ENCODE results near the gene IGSF6.
"Not testable (repeated sequence)": the region's sequence is repeated elsewhere in the genome, so short reads cannot be mapped to it uniquely, and the experiment has no call there.

IGSF6 gene

GRCh38 chr16:21611556-21612384 is 40.6 kb downstream of the IGSF6 start:
- Mint-ChIP-seq H3K27ac (no peak overlapping the region), H3K27me3 (no peaks in the 10 kb centered on the region), H3K4me3 (no peak overlapping the region), H3K9me3 (no peaks in the 10 kb centered on the region), H3K36me3 (peaks cover 10 to 13% of the 10 kb centered on the region in 2 donors), H3K4me1 (peaks cover 30 to 59% of the 10 kb centered on the region in 2 donors)
- DNase-seq, result no peak
- ATAC-seq (replicated peaks), result peak in 1 of 2 donors; percentile 60

GRCh38 chr16:21611198-21611555 is 41.2 kb downstream of the IGSF6 start:
- no peak for DNase-seq
- H3K27me3 Mint-ChIP-seq, result no peaks in the 10 kb centered on the region
- no peak overlapping the region for H3K27ac Mint-ChIP-seq
- no peak overlapping the region for H3K4me3 Mint-ChIP-seq
- H3K36me3 Mint-ChIP-seq, result peaks cover 8 to 9% of the 10 kb centered on the region in 2 donors
- no peaks in the 10 kb centered on the region for H3K9me3 Mint-ChIP-seq
- H3K4me1 Mint-ChIP-seq, result peaks cover 26 to 54% of the 10 kb centered on the region in 2 donors
- ATAC-seq (replicated peaks), result no peak

GRCh38 chr16:21610766-21611165 is 41.6 kb downstream of the IGSF6 start:
- H3K4me3 Mint-ChIP-seq, result no peak overlapping the region
- H3K27me3 Mint-ChIP-seq, result no peaks in the 10 kb centered on the region
- no peak for ATAC-seq (replicated peaks)
- H3K4me1 Mint-ChIP-seq, result peaks cover 23 to 52% of the 10 kb centered on the region in 2 donors
- peaks cover 8 to 9% of the 10 kb centered on the region in 2 donors for H3K36me3 Mint-ChIP-seq
- DNase-seq, result no peak
- H3K27ac Mint-ChIP-seq, result no peak overlapping the region
- no peaks in the 10 kb centered on the region for H3K9me3 Mint-ChIP-seq

GRCh38 chr16:21610006-21610544 is 42.3 kb downstream of the IGSF6 start:
- no peak overlapping the region for H3K4me3 Mint-ChIP-seq
- no peak overlapping the region for H3K27ac Mint-ChIP-seq
- peaks cover 7 to 8% of the 10 kb centered on the region in 2 donors for H3K36me3 Mint-ChIP-seq
- H3K9me3 Mint-ChIP-seq, result no peaks in the 10 kb centered on the region
- H3K27me3 Mint-ChIP-seq, result no peaks in the 10 kb centered on the region
- DNase-seq (no peak), ATAC-seq (replicated peaks) (no peak)
- peaks cover 22 to 56% of the 10 kb centered on the region in 2 donors for H3K4me1 Mint-ChIP-seq

GRCh38 chr16:21608639-21609328 is 43.6 kb downstream of the IGSF6 start:
- Mint-ChIP-seq H3K4me1 (peaks cover 27 to 63% of the 10 kb centered on the region in 2 donors), H3K4me3 (no peak overlapping the region), H3K9me3 (no peaks in the 10 kb centered on the region), H3K27ac (no peak overlapping the region), H3K27me3 (no peaks in the 10 kb centered on the region), H3K36me3 (peaks cover 1 to 7% of the 10 kb centered on the region in 2 donors)
- peak; percentile 54 to 57 for ATAC-seq (replicated peaks)
- DNase-seq, result no peak

- not testable (repeated sequence) for H3K27ac Mint-ChIP-seq; H3K4me3 Mint-ChIP-seq; H3K9me3 Mint-ChIP-seq; DNase-seq; H3K27me3 Mint-ChIP-seq; ATAC-seq (replicated peaks)
- peaks cover 26 to 71% of the 10 kb centered on the region in 2 donors for H3K4me1 Mint-ChIP-seq
- H3K36me3 Mint-ChIP-seq, result peaks cover 5 to 10% of the 10 kb centered on the region in 2 donors
Observed at GRCh38 chr16:21605848-21606247, 46.6 kb downstream of the IGSF6 start.

GRCh38 chr16:21603928-21604327 is 48.5 kb downstream of the IGSF6 start:
- H3K4me3 Mint-ChIP-seq, result no peak overlapping the region
- DNase-seq, result no peak
- H3K9me3 Mint-ChIP-seq, result no peaks in the 10 kb centered on the region
- H3K36me3 Mint-ChIP-seq, result peaks cover 5 to 6% of the 10 kb centered on the region in 2 donors
- H3K27ac Mint-ChIP-seq, result peak overlapping the region; percentile 51
- no peaks in the 10 kb centered on the region for H3K27me3 Mint-ChIP-seq
- H3K4me1 Mint-ChIP-seq, result peaks cover 17 to 60% of the 10 kb centered on the region in 2 donors
- ATAC-seq (replicated peaks), result no peak

GRCh38 chr16:21602785-21603184 is 49.6 kb downstream of the IGSF6 start:
- Mint-ChIP-seq H3K27me3 (no peaks in the 10 kb centered on the region), H3K4me1 (peaks cover 17 to 57% of the 10 kb centered on the region in 2 donors), H3K27ac (no peak overlapping the region), H3K4me3 (no peak overlapping the region), H3K9me3 (no peaks in the 10 kb centered on the region), H3K36me3 (peaks cover 5 to 6% of the 10 kb centered on the region in 2 donors)
- DNase-seq, result no peak
- no peak for ATAC-seq (replicated peaks)

GRCh38 chr16:21600031-21600773 is 52.2 kb downstream of the IGSF6 start:
- Mint-ChIP-seq H3K4me3 (peak overlapping the region; percentile 92 to 96), H3K4me1 (peaks cover 20 to 52% of the 10 kb centered on the region in 2 donors), H3K36me3 (peaks cover 5 to 6% of the 10 kb centered on the region in 2 donors), H3K27ac (peak overlapping the region; percentile 96), H3K27me3 (no peaks in the 10 kb centered on the region), H3K9me3 (no peaks in the 10 kb centered on the region)
- peak; percentile 25 to 26 for ATAC-seq (replicated peaks)
- peak; percentile 5 for DNase-seq

GRCh38 chr16:21599122-21600030 is 53.0 kb downstream of the IGSF6 start, which contains the start of gene METTL9:
TSS of gene METTL9 (plus strand) at chr16:21599577. CDS start at chr16:21599734, 157 bp downstream.
- H3K4me1 Mint-ChIP-seq, result peaks cover 18 to 50% of the 10 kb centered on the region in 2 donors
- H3K27me3 Mint-ChIP-seq, result no peaks in the 10 kb centered on the region
- peak; percentile 93 to 94 for ATAC-seq (replicated peaks)
- peaks cover 5 to 6% of the 10 kb centered on the region in 2 donors for H3K36me3 Mint-ChIP-seq
- peak; percentile 94 for DNase-seq
- peak within 1 kb of the TSS; percentile 92 to 96 for H3K4me3 Mint-ChIP-seq
- no peaks in the 10 kb centered on the region for H3K9me3 Mint-ChIP-seq
- H3K27ac Mint-ChIP-seq, result peak within 1 kb of the TSS; percentile 96

- Mint-ChIP-seq H3K4me1 (peaks cover 15 to 43% of the 10 kb centered on the region in 2 donors), H3K27me3 (no peaks in the 10 kb centered on the region), H3K4me3 (peak overlapping the region; percentile 88 to 96), H3K27ac (peak overlapping the region; percentile 96), H3K9me3 (no peaks in the 10 kb centered on the region), H3K36me3 (peaks cover 3 to 5% of the 10 kb centered on the region in 2 donors)
- DNase-seq (no peak), ATAC-seq (replicated peaks) (peak; percentile 8 to 12)
Observed at GRCh38 chr16:21598701-21599121, 53.7 kb downstream of the IGSF6 start.

- H3K9me3 Mint-ChIP-seq, result no peaks in the 10 kb centered on the region
- peaks cover 3 to 5% of the 10 kb centered on the region in 2 donors for H3K36me3 Mint-ChIP-seq
- H3K27me3 Mint-ChIP-seq, result no peaks in the 10 kb centered on the region
- no peak for DNase-seq
- peak overlapping the region; percentile 88 to 96 for H3K4me3 Mint-ChIP-seq
- ATAC-seq (replicated peaks), result no peak
- H3K27ac Mint-ChIP-seq, result peak overlapping the region; percentile 96
- peaks cover 15 to 38% of the 10 kb centered on the region in 2 donors for H3K4me1 Mint-ChIP-seq
Observed at GRCh38 chr16:21598206-21598605, 54.2 kb downstream of the IGSF6 start.

- Mint-ChIP-seq H3K4me1 (peaks cover 15 to 35% of the 10 kb centered on the region in 2 donors), H3K9me3 (no peaks in the 10 kb centered on the region), H3K36me3 (peaks cover 3 to 5% of the 10 kb centered on the region in 2 donors), H3K27ac (no peak overlapping the region), H3K27me3 (no peaks in the 10 kb centered on the region), H3K4me3 (peak overlapping the region; percentile 21 to 56)
- ATAC-seq (replicated peaks) (no peak), DNase-seq (no peak)
Observed at GRCh38 chr16:21597561-21598030, 54.8 kb downstream of the IGSF6 start.
